NB4 (cell line): ENCODE data around the gene PIEZO2.

Source experiments
- DNase-seq: peaks from one replicate; pipeline ENCODE4 v3.0.0; 2010; ENCODE audit warnings: low read depth
- H3K4me3 ChIP-seq: one replicate; pipeline ENCODE4 v1.5.1; 2011; ENCODE audit warnings: mild to moderate bottlenecking, low read depth, low read length, moderate library complexity
- CTCF ChIP-seq: IDR thresholded peaks from one replicate; pipeline ENCODE4 v1.5.1; 2012; ENCODE audit warnings: low read depth, low read length
- MAX ChIP-seq: IDR thresholded peaks from 2 replicates; pipeline ENCODE4 v1.6.1; 2011; ENCODE audit warnings: low read depth, low read length
- MYC ChIP-seq: IDR thresholded peaks from 2 replicates; pipeline ENCODE4 v1.6.1; 2011; ENCODE audit warnings: low read depth, low read length
- POLR2A ChIP-seq: IDR thresholded peaks from 2 replicates; pipeline ENCODE4 v1.6.1; 2011; ENCODE audit warnings: mild to moderate bottlenecking; ENCODE audit not compliant: insufficient read length; ENCODE audit errors: extremely low read depth

The PIEZO2 gene

GRCh38 chr18:10707294-10707693 lies 442.1 kb downstream of the PIEZO2 start:
- no peak for TF ChIP-seq MYC
- no peak for TF ChIP-seq POLR2A
- no peak for TF ChIP-seq MAX
- no peak for TF ChIP-seq CTCF
- DNase-seq = no peak
- no peak overlapping the region for H3K4me3 ChIP-seq

DNA sequence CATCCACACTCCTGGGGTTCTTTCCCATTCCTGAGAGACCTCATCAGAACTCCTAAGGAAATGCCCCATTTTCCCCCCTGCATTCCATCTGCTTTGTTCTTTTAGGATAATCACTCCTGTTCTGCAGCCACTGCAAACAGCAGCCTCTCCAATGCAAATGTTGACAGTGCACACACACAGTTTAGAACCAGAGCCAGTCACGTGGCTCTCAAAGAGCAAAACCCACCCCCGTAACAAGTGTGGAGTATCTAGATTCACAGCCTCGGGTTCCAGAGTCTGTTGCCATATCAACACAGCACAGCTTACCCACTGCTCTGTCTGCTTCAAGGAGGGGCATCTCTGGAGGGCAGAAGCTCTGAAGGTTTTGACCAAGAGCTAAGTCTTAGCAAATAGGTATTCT lies 443.6 kb downstream of the PIEZO2 start:
- no peak for TF ChIP-seq POLR2A
- TF ChIP-seq MYC = no peak
- no peak for TF ChIP-seq MAX
- no peak for TF ChIP-seq CTCF
- H3K4me3 ChIP-seq = no peak overlapping the region
- DNase-seq = no peak

DNA sequence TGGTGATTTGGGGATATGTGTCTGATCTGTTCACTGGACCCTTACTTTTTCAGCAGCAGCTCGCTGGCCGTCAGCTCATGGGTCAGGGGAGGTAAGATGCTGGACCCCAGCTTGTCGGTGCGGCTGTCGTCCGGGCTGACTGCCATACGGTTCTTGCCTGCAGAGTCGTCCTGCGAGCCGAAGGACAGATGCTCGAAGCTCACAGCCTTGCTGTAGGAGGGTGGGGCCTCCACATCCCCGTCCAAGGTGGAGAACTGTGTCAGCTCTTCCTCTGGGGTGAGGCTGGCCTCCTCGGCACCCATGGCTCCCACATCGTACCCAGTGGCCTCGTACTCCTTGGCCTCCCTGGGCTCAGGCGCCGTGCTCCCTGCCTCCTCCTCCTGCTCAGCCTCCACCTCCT lies 444.1 kb downstream of the PIEZO2 start:
- DNase-seq = no peak
- TF ChIP-seq MYC (no peak), CTCF (no peak), MAX (no peak), POLR2A (no peak)
- no peak overlapping the region for H3K4me3 ChIP-seq

GRCh38 chr18:10702206-10702605 lies 447.2 kb downstream of the PIEZO2 start:
- DNase-seq = no peak
- no peak overlapping the region for H3K4me3 ChIP-seq
- no peak for TF ChIP-seq MAX
- no peak for TF ChIP-seq POLR2A
- TF ChIP-seq MYC = no peak
- no peak for TF ChIP-seq CTCF

GRCh38 chr18:10690366-10690765 lies 459.0 kb downstream of the PIEZO2 start:
- no peak for DNase-seq
- no peak overlapping the region for H3K4me3 ChIP-seq
- no peak for TF ChIP-seq MAX
- no peak for TF ChIP-seq MYC
- no peak for TF ChIP-seq POLR2A
- no peak for TF ChIP-seq CTCF

- no peak overlapping the region for H3K4me3 ChIP-seq
- no peak for DNase-seq
- TF ChIP-seq MAX (no peak), CTCF (no peak), MYC (no peak), POLR2A (no peak)
Measured at GRCh38 chr18:10690035-10690329, 459.4 kb downstream of the PIEZO2 start.
